HEK293 (cell line): ENCODE measurements around the gene RETN.
A peak's percentile ranks its signal among the peaks of the same experiment; 100 is the strongest.

Source experiments
- CTCF ChIA-PET: fragments of 350-600 bp; formaldehyde crosslinking; extraction: SDS; loops from one replicate; lab custom pipeline; 2021; ENCODE audit warnings: antibody characterized with exemption; lab: Yijun Ruan, JAX
- POLR2A ChIA-PET: fragments of 300-600 bp; formaldehyde crosslinking; extraction: SDS; loops from one replicate; lab custom pipeline; 2020; ENCODE audit warnings: antibody characterized with exemption, inconsistent platforms; lab: Yijun Ruan, JAX
- H3K27ac ChIP-seq: fragments of 200-500 bp; sonication (Bioruptor generic); 2 replicates; pipeline ENCODE4 v1.5.1; 2014; ENCODE audit warnings: low read depth, low read length, control low read depth, inconsistent platforms; ENCODE audit errors: extremely low read depth
- H3K36me3 ChIP-seq, 2 experiments: fragments of 200-500 bp in 1 of 2; sonication (Bioruptor generic) in 1 of 2; 1 replicate in 1 of 2; 2 replicates in 1 of 2; pipeline ENCODE4 v1.5.1; 2014 to 2017; ENCODE audit warnings: inconsistent platforms in 2 of 2, low read length in 2 of 2; ENCODE audit not compliant: control insufficient read depth in 2 of 2, insufficient read depth in 1 of 2
- H3K4me1 ChIP-seq: fragments of 200-500 bp; sonication (Bioruptor generic); 2 replicates; pipeline ENCODE4 v1.5.1; 2014; ENCODE audit warnings: mild to moderate bottlenecking, low read length, inconsistent platforms; ENCODE audit not compliant: control insufficient read depth, insufficient read depth
- H3K4me3 ChIP-seq: 2 replicates; pipeline ENCODE4 v1.5.1; 2011; ENCODE audit warnings: low read depth, mild to moderate bottlenecking, control low read depth, low read length, moderate library complexity
- H3K9me3 ChIP-seq: fragments of 200-500 bp; sonication (Bioruptor generic); 2 replicates; pipeline ENCODE4 v1.5.1; 2014; ENCODE audit warnings: low read depth, low read length, inconsistent platforms; ENCODE audit not compliant: control insufficient read depth, insufficient read depth
- MYNN ChIP-seq: fragments of 450-650 bp; formaldehyde crosslinking; IDR thresholded peaks from 2 replicates; pipeline ENCODE4 v1.5.1; 2016; ENCODE audit warnings: missing biosample characterization, missing genetic modification characterization, borderline replicate concordance
- SETDB1 ChIP-seq: IDR thresholded peaks from one replicate; pipeline ENCODE4 v1.6.1; 2017; ENCODE audit warnings: mild to moderate bottlenecking, low read length, moderate library complexity, mixed read lengths; ENCODE audit not compliant: insufficient read length
- WT1 ChIP-seq: fragments of 450-650 bp; formaldehyde crosslinking; IDR thresholded peaks from 2 replicates; pipeline ENCODE4 v1.5.1; 2016; ENCODE audit warnings: missing biosample characterization, missing genetic modification characterization
- YY1 ChIP-seq: fragments of 450-650 bp; formaldehyde crosslinking; IDR thresholded peaks from 2 replicates; pipeline ENCODE4 v1.5.1; 2018; ENCODE audit warnings: missing biosample characterization, missing genetic modification characterization
- ZBTB8A ChIP-seq: fragments of 450-650 bp; formaldehyde crosslinking; IDR thresholded peaks from 2 replicates; pipeline ENCODE4 v1.5.1; 2016; ENCODE audit warnings: missing biosample characterization, missing genetic modification characterization
- ZFP3 ChIP-seq: fragments of 450-650 bp; formaldehyde crosslinking; IDR thresholded peaks from 2 replicates; pipeline ENCODE4 v1.5.1; 2016; ENCODE audit warnings: low read depth, missing biosample characterization, missing genetic modification characterization
- ZFP41 ChIP-seq: fragments of 450-650 bp; formaldehyde crosslinking; IDR thresholded peaks from 2 replicates; pipeline ENCODE4 v1.5.1; 2016; ENCODE audit warnings: missing biosample characterization, missing genetic modification characterization, borderline replicate concordance
- ZNF112 ChIP-seq: fragments of 450-650 bp; formaldehyde crosslinking; IDR thresholded peaks from 2 replicates; pipeline ENCODE4 v1.5.0; 2017; ENCODE audit warnings: missing biosample characterization, missing genetic modification characterization
- ZNF16 ChIP-seq: fragments of 450-650 bp; formaldehyde crosslinking; IDR thresholded peaks from 2 replicates; pipeline ENCODE4 v1.5.1; 2016; ENCODE audit warnings: low read depth, missing biosample characterization, missing genetic modification characterization
- ZNF174 ChIP-seq: fragments of 450-650 bp; formaldehyde crosslinking; IDR thresholded peaks from 2 replicates; pipeline ENCODE4 v1.5.0; 2017; ENCODE audit warnings: missing biosample characterization, mild to moderate bottlenecking, missing genetic modification characterization
- ZNF211 ChIP-seq: fragments of 450-650 bp; formaldehyde crosslinking; IDR thresholded peaks from 2 replicates; pipeline ENCODE4 v1.5.1; 2016; ENCODE audit warnings: low read depth, missing biosample characterization, missing genetic modification characterization
- ZNF221 ChIP-seq: fragments of 450-650 bp; formaldehyde crosslinking; IDR thresholded peaks from 2 replicates; pipeline ENCODE4 v1.5.1; 2017; ENCODE audit warnings: missing biosample characterization, missing genetic modification characterization, borderline replicate concordance
- ZNF311 ChIP-seq: fragments of 450-650 bp; formaldehyde crosslinking; IDR thresholded peaks from 2 replicates; pipeline ENCODE4 v1.5.1; 2017; ENCODE audit warnings: missing biosample characterization, missing genetic modification characterization, borderline replicate concordance
- ZNF324 ChIP-seq: fragments of 450-650 bp; formaldehyde crosslinking; IDR thresholded peaks from 2 replicates; pipeline ENCODE4 v1.5.1; 2016; ENCODE audit warnings: missing biosample characterization, missing genetic modification characterization
- ZNF341 ChIP-seq: fragments of 450-650 bp; formaldehyde crosslinking; IDR thresholded peaks from 2 replicates; pipeline ENCODE4; 2016; ENCODE audit warnings: low read depth, missing biosample characterization, missing genetic modification characterization
- ZNF354C ChIP-seq: fragments of 450-650 bp; formaldehyde crosslinking; IDR thresholded peaks from 2 replicates; pipeline ENCODE4 v1.5.1; 2016; ENCODE audit warnings: missing biosample characterization, missing genetic modification characterization, low read depth, borderline replicate concordance
- ZNF433 ChIP-seq: fragments of 450-650 bp; formaldehyde crosslinking; IDR thresholded peaks from 2 replicates; pipeline ENCODE4 v1.5.1; 2016; ENCODE audit warnings: missing biosample characterization, missing genetic modification characterization, low read depth
- ZNF548 ChIP-seq: fragments of 450-650 bp; formaldehyde crosslinking; IDR thresholded peaks from 2 replicates; pipeline ENCODE4 v1.5.1; 2016; ENCODE audit warnings: missing biosample characterization, missing genetic modification characterization
- ZNF555 ChIP-seq: fragments of 450-650 bp; formaldehyde crosslinking; conservative IDR thresholded peaks from 2 replicates; pipeline ENCODE4 v1.5.1; 2017; ENCODE audit warnings: missing biosample characterization, mild to moderate bottlenecking, missing genetic modification characterization, inconsistent platforms
- ZNF624 ChIP-seq: fragments of 450-650 bp; formaldehyde crosslinking; IDR thresholded peaks from 2 replicates; pipeline ENCODE4 v1.5.1; 2017; ENCODE audit warnings: missing biosample characterization, missing genetic modification characterization
- ZNF654 ChIP-seq: fragments of 450-650 bp; formaldehyde crosslinking; IDR thresholded peaks from 2 replicates; pipeline ENCODE4 v1.5.1; 2016; ENCODE audit warnings: low read depth, missing biosample characterization, missing genetic modification characterization
- ZNF776 ChIP-seq: fragments of 450-650 bp; formaldehyde crosslinking; IDR thresholded peaks from 2 replicates; pipeline ENCODE4 v1.5.0; 2017; ENCODE audit warnings: missing biosample characterization, missing genetic modification characterization, borderline replicate concordance
- ZXDB ChIP-seq: fragments of 450-650 bp; formaldehyde crosslinking; IDR thresholded peaks from 2 replicates; pipeline ENCODE4 v1.5.1; 2016; ENCODE audit warnings: missing biosample characterization, missing genetic modification characterization
- TF ChIP-seq, protein P1 (sequence below): fragments of 450-650 bp; formaldehyde crosslinking; IDR thresholded peaks from 2 replicates; pipeline ENCODE4 v1.5.1; 2016; ENCODE audit warnings: missing biosample characterization, missing genetic modification characterization
- TF ChIP-seq, protein P2 (sequence below): fragments of 450-650 bp; formaldehyde crosslinking; IDR thresholded peaks from 2 replicates; pipeline ENCODE4 v1.5.1; 2016; ENCODE audit warnings: missing biosample characterization, missing genetic modification characterization, low read depth

Gene RETN

DNA sequence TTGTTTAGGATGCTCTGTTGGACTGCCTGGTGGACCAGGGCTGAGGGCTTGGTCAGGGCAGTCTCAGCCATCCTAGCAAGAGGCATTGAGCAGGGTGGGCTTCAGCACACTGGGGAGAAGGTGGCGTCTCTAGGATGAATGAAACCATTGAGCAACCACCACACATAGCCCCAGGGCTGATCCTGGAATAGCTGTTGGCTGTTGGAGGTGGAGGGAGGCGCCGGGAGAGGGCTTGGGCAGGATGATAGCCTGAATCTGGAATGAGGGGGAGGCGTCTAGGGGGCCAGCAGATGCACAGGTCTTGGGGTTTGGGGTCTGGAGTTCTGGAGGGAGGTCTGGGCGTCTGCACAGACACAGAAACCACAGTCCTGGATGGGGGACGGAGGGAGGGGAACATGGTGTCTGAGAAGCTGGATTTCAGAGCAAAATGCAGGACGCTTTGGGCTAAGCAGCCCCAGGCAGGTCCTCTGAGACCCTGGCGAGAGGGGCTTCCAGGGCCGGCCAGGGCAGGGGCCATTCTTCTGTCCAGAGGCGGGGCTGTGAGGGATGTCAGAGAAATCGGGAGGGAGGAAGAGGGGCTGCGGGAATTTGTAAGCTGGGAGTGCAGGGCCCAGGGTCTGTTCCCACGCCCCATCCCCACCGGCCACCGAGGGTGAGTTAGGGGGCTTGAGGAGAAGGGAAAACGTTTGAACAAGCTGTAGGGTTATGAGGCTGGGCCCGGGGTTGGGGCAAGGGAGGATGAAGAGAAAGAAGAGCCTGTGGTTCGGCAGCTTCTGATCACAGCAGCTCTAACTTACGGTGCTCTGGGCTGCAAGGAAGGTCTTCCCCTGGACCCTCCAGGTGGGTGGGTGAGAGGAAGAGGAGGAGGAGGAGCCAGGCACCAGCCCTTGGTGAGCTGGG, 16.9 kb downstream of the RETN start:
- CTCF ChIA-PET: interaction anchor here (1.4 kb wide), 1 partner anchor 117 kb away, joined by 6 read pairs; no protein-coding TSS in a partner anchor
- Histone ChIP-seq H3K4me3 (no peak overlapping the region), H3K4me1 (no peaks in the 10 kb centered on the region), H3K9me3 (no peaks in the 10 kb centered on the region), H3K36me3 (peaks cover 3 to 18% of the 10 kb centered on the region in 2 experiments; a peak in 2 of 3 replicates), H3K27ac (no peak overlapping the region)
- TF ChIP-seq ZNF354C (tag by site-specific recombination) (no peak), ZNF341 (peak; percentile 93)
- POLR2A ChIA-PET: interaction anchor here (0.5 to 2.1 kb wide), 4 partner anchors 13 to 162 kb away, joined by 3 to 6 read pairs (median 4); no protein-coding TSS in a partner anchor

DNA sequence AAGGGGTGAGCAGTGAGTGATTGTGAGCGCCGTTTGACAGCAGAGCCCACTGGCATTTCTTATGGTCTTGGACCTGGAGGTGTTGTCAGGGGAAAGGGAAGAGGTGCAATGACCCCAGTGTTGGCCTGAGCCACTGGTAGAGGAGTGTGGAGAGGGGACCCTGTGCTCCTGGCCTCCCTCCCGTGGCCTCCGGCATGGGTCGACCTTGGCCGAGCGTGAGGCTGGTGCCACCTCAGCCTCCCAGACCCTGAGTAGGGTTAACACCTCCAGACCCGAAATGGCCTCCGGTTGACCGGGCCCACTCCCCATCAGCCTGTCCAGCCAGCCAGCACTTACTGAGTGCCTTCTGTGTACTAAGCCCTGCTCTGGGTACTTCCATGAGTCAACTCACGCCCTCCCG, 18.3 kb downstream of the RETN start:
- no peak overlapping the region for H3K4me3 ChIP-seq
- TF ChIP-seq ZNF311 (tag by site-specific recombination) (no peak), ZNF174 (tag by site-specific recombination) (no peak), YY1 (tag by site-specific recombination) (no peak), ZNF341 (no peak), ZFP41 (tag by site-specific recombination) (no peak), ZFP3 (tag by site-specific recombination) (no peak), ZNF776 (no peak), ZXDB (tag by site-specific recombination) (no peak), ZNF555 (tag by site-specific recombination) (no peak), ZNF324 (tag by site-specific recombination) (no peak), ZNF624 (tag by site-specific recombination) (no peak), ZBTB8A (no peak), ZNF654 (tag by site-specific recombination) (no peak), ZNF548 (tag by site-specific recombination) (no peak)
- TF ChIP-seq, protein P1, sequence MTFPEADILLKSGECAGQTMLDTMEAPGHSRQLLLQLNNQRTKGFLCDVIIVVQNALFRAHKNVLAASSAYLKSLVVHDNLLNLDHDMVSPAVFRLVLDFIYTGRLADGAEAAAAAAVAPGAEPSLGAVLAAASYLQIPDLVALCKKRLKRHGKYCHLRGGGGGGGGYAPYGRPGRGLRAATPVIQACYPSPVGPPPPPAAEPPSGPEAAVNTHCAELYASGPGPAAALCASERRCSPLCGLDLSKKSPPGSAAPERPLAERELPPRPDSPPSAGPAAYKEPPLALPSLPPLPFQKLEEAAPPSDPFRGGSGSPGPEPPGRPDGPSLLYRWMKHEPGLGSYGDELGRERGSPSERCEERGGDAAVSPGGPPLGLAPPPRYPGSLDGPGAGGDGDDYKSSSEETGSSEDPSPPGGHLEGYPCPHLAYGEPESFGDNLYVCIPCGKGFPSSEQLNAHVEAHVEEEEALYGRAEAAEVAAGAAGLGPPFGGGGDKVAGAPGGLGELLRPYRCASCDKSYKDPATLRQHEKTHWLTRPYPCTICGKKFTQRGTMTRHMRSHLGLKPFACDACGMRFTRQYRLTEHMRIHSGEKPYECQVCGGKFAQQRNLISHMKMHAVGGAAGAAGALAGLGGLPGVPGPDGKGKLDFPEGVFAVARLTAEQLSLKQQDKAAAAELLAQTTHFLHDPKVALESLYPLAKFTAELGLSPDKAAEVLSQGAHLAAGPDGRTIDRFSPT (tag by site-specific recombination): no peak
- TF ChIP-seq, all 188 proteins: peak for 0
- no peaks in the 10 kb centered on the region for H3K4me1 ChIP-seq
- H3K9me3 ChIP-seq: no peaks in the 10 kb centered on the region
- peaks cover 3 to 16% of the 10 kb centered on the region in 2 experiments; a peak in 2 of 3 replicates for H3K36me3 ChIP-seq
- POLR2A ChIA-PET: no interaction called here
- no peak overlapping the region for H3K27ac ChIP-seq
- CTCF ChIA-PET: no interaction called here

DNA sequence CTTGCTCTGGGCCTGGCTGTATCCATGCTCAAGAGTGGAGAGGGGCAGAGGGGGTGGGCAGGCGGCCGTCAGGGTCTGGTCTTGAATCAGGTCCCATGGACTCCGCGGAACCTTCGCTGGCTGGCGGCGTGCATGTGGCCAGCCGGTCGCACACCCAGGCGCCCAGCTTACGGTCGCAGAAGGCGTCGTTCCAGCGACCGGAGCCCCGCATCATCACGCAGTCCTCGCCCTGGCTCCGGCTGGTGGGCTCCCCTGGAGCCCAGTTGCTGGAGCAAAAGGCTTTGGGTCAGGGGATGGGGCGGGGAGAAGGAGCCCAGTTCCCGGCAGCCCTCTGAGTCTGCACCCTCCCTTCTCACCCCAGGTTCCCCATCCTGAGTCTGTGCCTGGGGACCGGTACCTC, 20.3 kb downstream of the RETN start:
- Histone ChIP-seq H3K4me1 (no peaks in the 10 kb centered on the region), H3K4me3 (no peak overlapping the region), H3K27ac (no peak overlapping the region), H3K9me3 (no peaks in the 10 kb centered on the region), H3K36me3 (no peaks in the 10 kb centered on the region)
- ChIA-PET POLR2A (interaction anchor here (0.6 kb wide), 1 partner anchor 145 kb away, joined by 3 read pairs; no protein-coding TSS in a partner anchor), CTCF (interaction anchor here (0.7 kb wide), 1 partner anchor 52 kb away, joined by 3 read pairs; no protein-coding TSS in a partner anchor)
- TF ChIP-seq ZNF221: no peak
- no peak for TF ChIP-seq ZNF16 (tag by site-specific recombination)
- TF ChIP-seq WT1: no peak
- no peak for TF ChIP-seq MYNN (tag by site-specific recombination)
- TF ChIP-seq SETDB1: no peak
- no peak for TF ChIP-seq ZNF112 (tag by site-specific recombination)
- TF ChIP-seq, protein P1 (tag by site-specific recombination): no peak
- TF ChIP-seq, protein P2, sequence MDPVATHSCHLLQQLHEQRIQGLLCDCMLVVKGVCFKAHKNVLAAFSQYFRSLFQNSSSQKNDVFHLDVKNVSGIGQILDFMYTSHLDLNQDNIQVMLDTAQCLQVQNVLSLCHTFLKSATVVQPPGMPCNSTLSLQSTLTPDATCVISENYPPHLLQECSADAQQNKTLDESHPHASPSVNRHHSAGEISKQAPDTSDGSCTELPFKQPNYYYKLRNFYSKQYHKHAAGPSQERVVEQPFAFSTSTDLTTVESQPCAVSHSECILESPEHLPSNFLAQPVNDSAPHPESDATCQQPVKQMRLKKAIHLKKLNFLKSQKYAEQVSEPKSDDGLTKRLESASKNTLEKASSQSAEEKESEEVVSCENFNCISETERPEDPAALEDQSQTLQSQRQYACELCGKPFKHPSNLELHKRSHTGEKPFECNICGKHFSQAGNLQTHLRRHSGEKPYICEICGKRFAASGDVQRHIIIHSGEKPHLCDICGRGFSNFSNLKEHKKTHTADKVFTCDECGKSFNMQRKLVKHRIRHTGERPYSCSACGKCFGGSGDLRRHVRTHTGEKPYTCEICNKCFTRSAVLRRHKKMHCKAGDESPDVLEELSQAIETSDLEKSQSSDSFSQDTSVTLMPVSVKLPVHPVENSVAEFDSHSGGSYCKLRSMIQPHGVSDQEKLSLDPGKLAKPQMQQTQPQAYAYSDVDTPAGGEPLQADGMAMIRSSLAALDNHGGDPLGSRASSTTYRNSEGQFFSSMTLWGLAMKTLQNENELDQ (tag by site-specific recombination): no peak
- no peak for TF ChIP-seq ZNF211 (tag by site-specific recombination)
- no peak for TF ChIP-seq ZNF433
